Loucy (cell line): ENCODE data around the gene CRTC1.

Source experiments
- H2AFZ ChIP-seq: fragments of 200-600 bp; sonication (generic); 2 replicates; pipeline ENCODE4 v1.6.0; 2016; ENCODE audit warnings: antibody characterized with exemption, mild to moderate bottlenecking, low read length, moderate library complexity
- H3F3A ChIP-seq: fragments of 200-600 bp; 2 replicates; pipeline ENCODE4 v1.6.0; 2016; ENCODE audit warnings: antibody characterized with exemption, low read depth, mild to moderate bottlenecking
- H3K27me3 ChIP-seq: fragments of 200-600 bp; sonication (generic); 2 replicates; pipeline ENCODE4 v1.6.1; 2014; ENCODE audit warnings: low read length, mild to moderate bottlenecking; ENCODE audit not compliant: insufficient read depth, poor library complexity, severe bottlenecking
- H3K36me3 ChIP-seq: fragments of 200-600 bp; sonication (generic); 2 replicates; pipeline ENCODE4 v1.6.1; 2016; ENCODE audit warnings: low read length; ENCODE audit not compliant: insufficient read depth
- H3K4me1 ChIP-seq: fragments of 200-600 bp; sonication (generic); 2 replicates; pipeline ENCODE4 v1.5.1; 2014; ENCODE audit warnings: low read length, mild to moderate bottlenecking; ENCODE audit not compliant: insufficient read depth, poor library complexity, severe bottlenecking
- H3K4me2 ChIP-seq: fragments of 200-600 bp; sonication (generic); 2 replicates; pipeline ENCODE4 v1.6.0; 2014; ENCODE audit warnings: antibody characterized with exemption, low read length, low read depth, mild to moderate bottlenecking; ENCODE audit not compliant: poor library complexity, severe bottlenecking
- H3K4me3 ChIP-seq: fragments of 200-600 bp; sonication (generic); 2 replicates; pipeline ENCODE4 v1.5.1; 2014; ENCODE audit warnings: low read length, mild to moderate bottlenecking, mixed read lengths; ENCODE audit not compliant: poor library complexity, severe bottlenecking
- H3K79me2 ChIP-seq: fragments of 200-600 bp; sonication (generic); 2 replicates; pipeline ENCODE4 v1.6.1; 2014; ENCODE audit warnings: low read length; ENCODE audit not compliant: insufficient read depth
- H3K9ac ChIP-seq: fragments of 200-600 bp; sonication (generic); 2 replicates; pipeline ENCODE4 v1.6.0; 2014; ENCODE audit warnings: mild to moderate bottlenecking, low read depth, low read length, moderate library complexity; ENCODE audit not compliant: poor library complexity, severe bottlenecking
- H3K9me2 ChIP-seq: fragments of 200-600 bp; sonication (generic); replicated peaks from 2 replicates; pipeline ENCODE4 v1.6.1; 2016; ENCODE audit warnings: low read depth, low read length, mixed read lengths
- H3K9me3 ChIP-seq: fragments of 200-600 bp; sonication (generic); 2 replicates; pipeline ENCODE4 v1.6.1; 2014; ENCODE audit warnings: mild to moderate bottlenecking, antibody characterized with exemption, low read length, low read depth; ENCODE audit not compliant: insufficient read depth
- H4K20me1 ChIP-seq: fragments of 200-600 bp; sonication (generic); 2 replicates; pipeline ENCODE4 v1.6.0; 2014; ENCODE audit warnings: antibody characterized with exemption, low read length, mild to moderate bottlenecking; ENCODE audit not compliant: insufficient read depth, poor library complexity, severe bottlenecking
- CTCF ChIP-seq: fragments of 200-600 bp; sonication (generic); conservative IDR thresholded peaks from 2 replicates; pipeline ENCODE4 v1.5.1; 2014; ENCODE audit warnings: mild to moderate bottlenecking, antibody characterized with exemption, low read length
- EZH2phosphoT487 ChIP-seq: fragments of 200-600 bp; IDR thresholded peaks from 2 replicates; pipeline ENCODE4 v1.6.1; 2018; ENCODE audit warnings: antibody characterized with exemption, mild to moderate bottlenecking, moderate library complexity, borderline replicate concordance

CRTC1 gene

DNA sequence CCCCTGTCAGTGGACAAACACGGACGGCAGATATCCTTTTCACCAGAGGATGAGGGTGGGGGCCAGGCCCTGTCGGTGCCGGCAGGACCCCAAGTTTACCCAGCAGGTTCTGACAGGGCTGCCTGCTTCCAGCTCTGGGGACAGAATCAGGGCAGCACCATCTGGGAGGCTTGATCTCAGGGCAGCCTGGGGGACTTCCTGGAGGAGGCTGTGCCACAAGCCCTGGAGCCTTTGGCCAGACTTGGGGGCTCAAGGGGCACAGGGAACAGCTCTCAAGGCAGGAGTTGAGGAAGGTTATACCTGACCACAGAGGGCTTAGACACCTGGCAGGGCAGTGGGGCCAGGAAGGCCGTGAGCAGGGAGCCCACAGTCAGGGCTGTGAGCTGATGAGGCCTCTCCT lies 62.5 kb downstream of the CRTC1 start:
- Histone ChIP-seq H3K4me2 (no peak overlapping the region), H3F3A (no peaks in the 10 kb centered on the region), H3K9ac (no peak overlapping the region)

GRCh38 chr19:18746401-18747325 lies 63.2 kb downstream of the CRTC1 start:
- H3K9me3 ChIP-seq: no peaks in the 10 kb centered on the region
- no peak overlapping the region for H3K9ac ChIP-seq
- H3F3A ChIP-seq: no peaks in the 10 kb centered on the region

More for the DNA sequence above, 62.5 kb downstream of the CRTC1 start:
- H3K4me1 ChIP-seq: no peaks in the 10 kb centered on the region
- no peaks in the 10 kb centered on the region for H3K9me3 ChIP-seq
- H3K79me2 ChIP-seq: no peaks in the 10 kb centered on the region
- H2AFZ ChIP-seq: no peak overlapping the region
- TF ChIP-seq CTCF (no peak), EZH2phosphoT487 (no peak)
- H3K36me3 ChIP-seq: no peaks in the 10 kb centered on the region
- H3K9me2 ChIP-seq: no peaks in the 10 kb centered on the region
- no peaks in the 10 kb centered on the region for H4K20me1 ChIP-seq
- no peak overlapping the region for H3K4me3 ChIP-seq
- H3K27me3 ChIP-seq: no peaks in the 10 kb centered on the region

More at GRCh38 chr19:18746401-18747325, 63.2 kb downstream of the CRTC1 start:
- Histone ChIP-seq H3K27me3 (no peaks in the 10 kb centered on the region), H3K9me2 (no peaks in the 10 kb centered on the region), H3K79me2 (no peaks in the 10 kb centered on the region), H3K4me1 (no peaks in the 10 kb centered on the region), H3K4me3 (no peak overlapping the region), H3K36me3 (no peaks in the 10 kb centered on the region), H3K4me2 (no peak overlapping the region), H2AFZ (no peak overlapping the region), H4K20me1 (no peaks in the 10 kb centered on the region)
- TF ChIP-seq CTCF: no peak
- TF ChIP-seq EZH2phosphoT487: no peak
